ENCODE results near the gene DAB2IP. TPM values are rescaled to one million over a fixed set of nuclear protein-coding genes. Genes with fewer than 3 reads are reported as not detected.

DAB2IP gene
- total RNA-seq, 2 experiments from 2014 or later: 0.06 TPM; not detected in 1

DNA sequence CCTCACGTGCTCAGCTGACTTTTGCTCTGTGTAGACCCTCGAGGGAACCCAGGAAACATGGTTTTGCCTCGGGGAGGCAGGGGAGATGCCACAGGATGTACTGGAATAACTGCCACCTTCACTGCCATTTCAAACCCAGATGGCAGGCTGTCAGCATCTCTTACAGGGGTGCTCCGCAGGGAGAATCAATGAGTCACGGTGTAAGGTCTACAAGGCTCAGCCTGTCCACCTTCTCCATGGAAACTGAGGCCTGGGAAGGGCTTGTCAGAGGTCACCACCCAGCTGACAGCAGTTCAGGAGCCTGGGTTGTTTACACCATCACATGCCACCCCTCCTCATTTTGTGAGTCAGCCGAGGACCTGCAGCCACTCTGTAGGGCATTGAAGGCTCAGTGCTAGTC lies 30.8 kb downstream of the DAB2IP start:
- POLR2A ChIA-PET: no interaction called here

DNA sequence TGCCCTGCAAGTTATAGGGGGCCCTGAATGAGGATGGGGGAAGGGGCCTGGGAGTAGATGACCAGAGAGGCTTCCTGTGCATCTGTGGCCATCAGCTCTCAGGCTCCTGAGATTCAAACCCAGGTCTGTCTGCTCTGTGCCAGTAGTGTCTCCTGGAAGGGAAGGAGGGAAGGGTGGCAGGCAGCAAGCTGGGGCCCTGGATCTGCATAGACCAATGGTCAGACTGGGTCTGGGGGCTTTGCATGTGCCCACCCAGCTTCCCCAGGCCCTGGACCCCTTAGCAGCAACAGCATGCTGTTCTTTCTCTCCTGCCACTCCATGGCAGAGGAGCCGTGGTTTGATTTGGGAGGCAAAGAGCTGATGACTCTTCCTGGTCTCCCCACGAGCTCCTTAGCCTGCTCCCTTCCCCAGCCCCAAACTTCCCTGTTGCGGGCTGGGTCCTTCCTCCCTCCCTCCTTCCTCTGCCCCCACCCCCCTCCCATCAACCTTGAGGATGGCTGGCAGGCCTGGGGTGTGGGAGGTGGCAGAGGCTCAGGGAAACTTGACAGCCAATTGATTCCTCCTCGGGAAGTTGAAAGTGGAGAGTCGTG lies 31.6 kb downstream of the DAB2IP start:
- Mint-ChIP-seq H3K4me1 (ENCODE audit: low read depth) (no peaks in the 10 kb centered on the region), H3K27me3 (peaks cover 18% of the 10 kb centered on the region), H3K27ac (no peak overlapping the region), H3K36me3 (ENCODE audit: low read depth) (no peaks in the 10 kb centered on the region), H3K4me3 (no peak overlapping the region), H3K9me3 (no peaks in the 10 kb centered on the region)
- no peak for DNase-seq
- no peak for ATAC-seq (ENCODE audit: poor library complexity)
- Histone ChIP-seq H3K36me3 (ENCODE audit: insufficient read depth, low read length) (no peaks in the 10 kb centered on the region), H3K9me3 (ENCODE audit: control insufficient read depth in 1 of 2, insufficient read depth in 1 of 2, low read length in 2 of 2) (peaks cover 0 to 15% of the 10 kb centered on the region in 2 experiments), H3K4me3 (ENCODE audit: low read length) (no peak overlapping the region), H3K4me1 (ENCODE audit: insufficient read depth, low read length) (no peaks in the 10 kb centered on the region), H3K27ac (ENCODE audit: low read depth in 1 of 2, low read length in 2 of 2) (no peak overlapping the region), H3K27me3 (ENCODE audit: control insufficient read depth in 1 of 2, insufficient read depth in 2 of 2, low read length in 2 of 2) (no peaks in the 10 kb centered on the region)
- intact Hi-C loops (cut with DNase I, micrococcal nuclease): no loop called here
- ChIA-PET POLR2A (no interaction called here), CTCF (no interaction called here)
- TF ChIP-seq, protein P1, sequence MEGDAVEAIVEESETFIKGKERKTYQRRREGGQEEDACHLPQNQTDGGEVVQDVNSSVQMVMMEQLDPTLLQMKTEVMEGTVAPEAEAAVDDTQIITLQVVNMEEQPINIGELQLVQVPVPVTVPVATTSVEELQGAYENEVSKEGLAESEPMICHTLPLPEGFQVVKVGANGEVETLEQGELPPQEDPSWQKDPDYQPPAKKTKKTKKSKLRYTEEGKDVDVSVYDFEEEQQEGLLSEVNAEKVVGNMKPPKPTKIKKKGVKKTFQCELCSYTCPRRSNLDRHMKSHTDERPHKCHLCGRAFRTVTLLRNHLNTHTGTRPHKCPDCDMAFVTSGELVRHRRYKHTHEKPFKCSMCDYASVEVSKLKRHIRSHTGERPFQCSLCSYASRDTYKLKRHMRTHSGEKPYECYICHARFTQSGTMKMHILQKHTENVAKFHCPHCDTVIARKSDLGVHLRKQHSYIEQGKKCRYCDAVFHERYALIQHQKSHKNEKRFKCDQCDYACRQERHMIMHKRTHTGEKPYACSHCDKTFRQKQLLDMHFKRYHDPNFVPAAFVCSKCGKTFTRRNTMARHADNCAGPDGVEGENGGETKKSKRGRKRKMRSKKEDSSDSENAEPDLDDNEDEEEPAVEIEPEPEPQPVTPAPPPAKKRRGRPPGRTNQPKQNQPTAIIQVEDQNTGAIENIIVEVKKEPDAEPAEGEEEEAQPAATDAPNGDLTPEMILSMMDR (IDR thresholded peaks at IDR 0.05): no peak

More for the DNA sequence above, 30.8 kb downstream of the DAB2IP start:
- Mint-ChIP-seq H3K36me3 (ENCODE audit: low read depth) (no peaks in the 10 kb centered on the region), H3K4me3 (no peak overlapping the region), H3K27ac (no peak overlapping the region), H3K4me1 (ENCODE audit: low read depth) (no peaks in the 10 kb centered on the region), H3K9me3 (no peaks in the 10 kb centered on the region), H3K27me3 (peaks cover 18% of the 10 kb centered on the region)
- CTCF ChIA-PET: no interaction called here
- ATAC-seq (ENCODE audit: poor library complexity) (no peak), DNase-seq (no peak)
- no peaks in the 10 kb centered on the region for H3K4me1 ChIP-seq (ENCODE audit: insufficient read depth, low read length)
- H3K27me3 ChIP-seq (ENCODE audit: control insufficient read depth in 1 of 2, insufficient read depth in 2 of 2, low read length in 2 of 2): no peaks in the 10 kb centered on the region
- H3K4me3 ChIP-seq (ENCODE audit: low read length): no peak overlapping the region
- H3K36me3 ChIP-seq (ENCODE audit: insufficient read depth, low read length): no peaks in the 10 kb centered on the region
- no peak overlapping the region for H3K27ac ChIP-seq (ENCODE audit: low read depth in 1 of 2, low read length in 2 of 2)
- intact Hi-C loops (cut with DNase I, micrococcal nuclease): no loop called here
- TF ChIP-seq, protein P1 (IDR thresholded peaks at IDR 0.05): no peak
- peaks cover 0 to 15% of the 10 kb centered on the region in 2 experiments for H3K9me3 ChIP-seq (ENCODE audit: control insufficient read depth in 1 of 2, insufficient read depth in 1 of 2, low read length in 2 of 2)

DNA sequence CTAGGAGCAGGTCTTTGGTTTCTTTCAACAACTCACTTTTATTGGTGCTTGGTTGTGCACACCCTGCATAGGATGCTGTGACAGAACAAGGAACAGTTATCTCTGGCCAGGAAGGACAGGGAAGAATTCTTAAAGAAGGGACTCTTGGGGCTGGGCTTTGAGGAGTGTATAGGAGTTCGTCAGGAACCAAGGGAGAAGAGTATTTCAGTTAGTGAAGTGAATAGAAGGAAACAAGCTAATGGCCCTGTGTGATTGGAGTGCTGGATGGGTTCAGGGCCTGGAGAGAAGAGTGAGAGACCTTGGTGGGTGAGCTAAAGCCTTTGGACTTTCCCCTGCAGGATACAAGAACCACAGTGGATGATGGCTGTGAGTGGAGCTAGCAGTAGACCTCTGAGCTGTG lies 32.2 kb downstream of the DAB2IP start:
- Histone ChIP-seq H3K4me3 (ENCODE audit: low read length) (no peak overlapping the region), H3K27me3 (ENCODE audit: control insufficient read depth in 1 of 2, insufficient read depth in 2 of 2, low read length in 2 of 2) (no peaks in the 10 kb centered on the region), H3K36me3 (ENCODE audit: insufficient read depth, low read length) (no peaks in the 10 kb centered on the region), H3K4me1 (ENCODE audit: insufficient read depth, low read length) (no peaks in the 10 kb centered on the region), H3K9me3 (ENCODE audit: control insufficient read depth in 1 of 2, insufficient read depth in 1 of 2, low read length in 2 of 2) (peaks cover 0 to 12% of the 10 kb centered on the region in 2 experiments), H3K27ac (ENCODE audit: low read depth in 1 of 2, low read length in 2 of 2) (no peak overlapping the region)
- H3K36me3 Mint-ChIP-seq (ENCODE audit: low read depth): no peaks in the 10 kb centered on the region
- ChIA-PET CTCF (no interaction called here), POLR2A (no interaction called here)
- peaks cover 18% of the 10 kb centered on the region for H3K27me3 Mint-ChIP-seq
- DNase-seq (no peak), ATAC-seq (ENCODE audit: poor library complexity) (no peak)
- no peaks in the 10 kb centered on the region for H3K4me1 Mint-ChIP-seq (ENCODE audit: low read depth)
- no peak overlapping the region for H3K27ac Mint-ChIP-seq
- no peaks in the 10 kb centered on the region for H3K9me3 Mint-ChIP-seq
- TF ChIP-seq, protein P1 (IDR thresholded peaks at IDR 0.05): no peak
- no peak overlapping the region for H3K4me3 Mint-ChIP-seq
- intact Hi-C loops (cut with DNase I, micrococcal nuclease): no loop called here

All from CD4-positive, alpha-beta T cell (primary cell).